H9 (cell line): ENCODE measurements around the gene PRDX1. TPM values are rescaled to one million over a fixed set of nuclear protein-coding genes. Genes with fewer than 3 reads are reported as not detected.

Source experiments
- DNase-seq: peaks from one replicate; pipeline ENCODE4 v3.0.0-alpha.2; 2017
- H2AFZ ChIP-seq: one replicate; pipeline ENCODE4 v1.6.1; 2013; ENCODE audit warnings: mild to moderate bottlenecking, low read length, control low read depth, moderate library complexity
- H2AK5ac ChIP-seq: 2 replicates; pipeline ENCODE4 v1.6.1; 2013; ENCODE audit warnings: low read length, control low read depth, mixed read lengths; ENCODE audit not compliant: insufficient read length
- H2BK120ac ChIP-seq: one replicate; pipeline ENCODE4 v1.6.1; 2013; ENCODE audit warnings: low read depth, mild to moderate bottlenecking, low read length, control low read depth, inconsistent platforms; ENCODE audit not compliant: poor library complexity, severe bottlenecking
- H2BK12ac ChIP-seq: 2 replicates; pipeline ENCODE4 v1.6.1; 2013; ENCODE audit warnings: low read length, control low read depth, mixed read lengths, low read depth; ENCODE audit not compliant: insufficient read length
- H2BK15ac ChIP-seq: 2 replicates; pipeline ENCODE4 v1.6.1; 2013; ENCODE audit warnings: low read depth, low read length, control low read depth
- H2BK20ac ChIP-seq: one replicate; pipeline ENCODE4 v1.6.1; 2013; ENCODE audit warnings: low read depth, mild to moderate bottlenecking, low read length, control low read depth, inconsistent platforms; ENCODE audit not compliant: poor library complexity, severe bottlenecking
- H2BK5ac ChIP-seq: 2 replicates; pipeline ENCODE4 v1.6.1; 2013; ENCODE audit warnings: low read length, control low read depth, mixed read lengths; ENCODE audit not compliant: insufficient read length
- H3K14ac ChIP-seq: 2 replicates; pipeline ENCODE4 v1.6.1; 2013; ENCODE audit warnings: low read length, control low read depth; ENCODE audit not compliant: insufficient read depth
- H3K18ac ChIP-seq: 2 replicates; pipeline ENCODE4 v1.6.1; 2013; ENCODE audit warnings: low read depth, mild to moderate bottlenecking, mixed read lengths, low read length, control low read depth; ENCODE audit not compliant: insufficient read length
- H3K23ac ChIP-seq: 2 replicates; pipeline ENCODE4 v1.6.1; 2013; ENCODE audit warnings: low read length, control low read depth, mixed read lengths, low read depth; ENCODE audit not compliant: insufficient read length
- H3K23me2 ChIP-seq: 2 replicates; pipeline ENCODE4 v1.6.1; 2013; ENCODE audit warnings: low read depth, mild to moderate bottlenecking, mixed read lengths, low read length, control low read depth; ENCODE audit not compliant: insufficient read length, poor library complexity, severe bottlenecking
- H3K27ac ChIP-seq: 2 replicates; pipeline ENCODE4 v1.5.1; 2013; ENCODE audit warnings: low read length, control low read depth, mixed read lengths, low read depth; ENCODE audit not compliant: insufficient read length
- H3K27me3 ChIP-seq: 2 replicates; pipeline ENCODE4 v1.6.1; 2013; ENCODE audit warnings: low read length, control low read depth, inconsistent platforms; ENCODE audit not compliant: insufficient read depth
- H3K4ac ChIP-seq: 2 replicates; pipeline ENCODE4 v1.6.1; 2013; ENCODE audit warnings: low read depth, mild to moderate bottlenecking, control low read depth, inconsistent platforms, low read length, moderate library complexity
- H3K4me1 ChIP-seq: 2 replicates; pipeline ENCODE4 v1.6.1; 2013; ENCODE audit warnings: low read length, control low read depth, inconsistent platforms; ENCODE audit not compliant: insufficient read depth
- H3K4me2 ChIP-seq: 2 replicates; pipeline ENCODE4 v1.6.1; 2013; ENCODE audit warnings: low read length, control low read depth, mixed read lengths; ENCODE audit not compliant: insufficient read length, insufficient read depth
- H3K56ac ChIP-seq: 2 replicates; pipeline ENCODE4 v1.6.1; 2013; ENCODE audit warnings: low read depth, mild to moderate bottlenecking, mixed read lengths, low read length, control low read depth; ENCODE audit not compliant: insufficient read length
- H3K79me1 ChIP-seq: 2 replicates; pipeline ENCODE4 v1.6.1; 2013; ENCODE audit warnings: low read depth, mild to moderate bottlenecking, moderate library complexity, low read length, control low read depth, inconsistent platforms; ENCODE audit not compliant: insufficient read depth, poor library complexity, severe bottlenecking
- H3K79me2 ChIP-seq: 2 replicates; pipeline ENCODE4 v1.6.1; 2013; ENCODE audit warnings: low read length, control low read depth, inconsistent platforms; ENCODE audit not compliant: insufficient read depth
- H3K9ac ChIP-seq: 2 replicates; pipeline ENCODE4 v1.6.1; 2013; ENCODE audit warnings: low read length, control low read depth, mixed read lengths; ENCODE audit not compliant: insufficient read length; ENCODE audit errors: extremely low read depth
- H3K9me3 ChIP-seq: one replicate; pipeline ENCODE4 v1.6.1; 2013; ENCODE audit warnings: low read depth, low read length, inconsistent platforms; ENCODE audit not compliant: control insufficient read depth
- H3T11ph ChIP-seq: one replicate; pipeline ENCODE4 v1.6.1; 2013; ENCODE audit warnings: mild to moderate bottlenecking, low read length, control low read depth, inconsistent platforms
- H4K20me1 ChIP-seq: one replicate; pipeline ENCODE4 v1.6.1; 2013; ENCODE audit not compliant: control insufficient read depth, insufficient read length, insufficient read depth
- H4K5ac ChIP-seq: 2 replicates; pipeline ENCODE4 v1.6.1; 2013; ENCODE audit warnings: low read depth, mild to moderate bottlenecking, mixed read lengths, low read length, control low read depth; ENCODE audit not compliant: insufficient read length
- H4K8ac ChIP-seq: replicated peaks from 2 replicates; pipeline ENCODE4 v1.6.1; 2013; ENCODE audit warnings: low read length, control low read depth, mixed read lengths, low read depth; ENCODE audit not compliant: insufficient read length
- H4K91ac ChIP-seq: 2 replicates; pipeline ENCODE4 v1.6.1; 2013; ENCODE audit warnings: low read depth, mild to moderate bottlenecking, moderate library complexity, mixed read lengths, low read length, control low read depth; ENCODE audit not compliant: insufficient read length
- H3K27ac Mint-ChIP-seq, 3 experiments: 2 replicates in 2 of 3; 3 replicates in 1 of 3; pipeline ENCODE4 v1.8.0; 2020 to 2021; ENCODE audit warnings: mixed read lengths in 3 of 3, mild to moderate bottlenecking in 1 of 3, moderate library complexity in 1 of 3
- H3K27me3 Mint-ChIP-seq: 2 replicates; pipeline ENCODE4 v1.8.0; 2021; ENCODE audit warnings: low read depth, mild to moderate bottlenecking, moderate library complexity, mixed read lengths
- H3K36me3 Mint-ChIP-seq, 3 experiments: 2 replicates in 2 of 3; 3 replicates in 1 of 3; pipeline ENCODE4 v1.8.0; 2020 to 2021; ENCODE audit warnings: low read depth in 3 of 3, mixed read lengths in 3 of 3; ENCODE audit not compliant: insufficient read depth in 1 of 3
- H3K4me1 Mint-ChIP-seq, 2 experiments: 2 replicates each; pipeline ENCODE4 v1.8.0; 2020; ENCODE audit warnings: mixed read lengths in 2 of 2
- H3K4me3 Mint-ChIP-seq, 2 experiments: 2 replicates in 1 of 2; 3 replicates in 1 of 2; pipeline ENCODE4 v1.8.0; 2020 to 2021; ENCODE audit warnings: mild to moderate bottlenecking in 2 of 2, mixed read lengths in 2 of 2, moderate library complexity in 1 of 2
- H3K9me3 Mint-ChIP-seq, 2 experiments: 2 replicates in 1 of 2; 3 replicates in 1 of 2; pipeline ENCODE4 v1.8.0; 2020; ENCODE audit warnings: mild to moderate bottlenecking in 2 of 2, mixed read lengths in 2 of 2, moderate library complexity in 1 of 2
- WGBS: extraction: QIAGEN DNeasy Blood & Tissue Kit; methylation state at CpG from one replicate; pipeline ENCODE4 v1.1.7; 2013; ENCODE audit warnings: missing lambda C conversion rate, low lambda C conversion rate, mixed read lengths; ENCODE audit not compliant: insufficient read length; ENCODE audit errors: extremely low coverage; 5-methylcytosine and 5-hydroxymethylcytosine counted together
- total RNA-seq: library from RNA; stranded (reverse); gene quantifications from 2 replicates; pipeline ENCODE4 v1.2.1, GENCODE V29; 2021
- TF ChIP-seq, protein P1 (sequence below): fragments of 200-600 bp; sonication (generic); conservative IDR thresholded peaks from 3 replicates; pipeline ENCODE4 v1.8.0; 2021; ENCODE audit warnings: antibody characterized with exemption, mild to moderate bottlenecking

Gene PRDX1
- total RNA-seq, 1 experiment from 2014 or later = 1,003 TPM

DNA sequence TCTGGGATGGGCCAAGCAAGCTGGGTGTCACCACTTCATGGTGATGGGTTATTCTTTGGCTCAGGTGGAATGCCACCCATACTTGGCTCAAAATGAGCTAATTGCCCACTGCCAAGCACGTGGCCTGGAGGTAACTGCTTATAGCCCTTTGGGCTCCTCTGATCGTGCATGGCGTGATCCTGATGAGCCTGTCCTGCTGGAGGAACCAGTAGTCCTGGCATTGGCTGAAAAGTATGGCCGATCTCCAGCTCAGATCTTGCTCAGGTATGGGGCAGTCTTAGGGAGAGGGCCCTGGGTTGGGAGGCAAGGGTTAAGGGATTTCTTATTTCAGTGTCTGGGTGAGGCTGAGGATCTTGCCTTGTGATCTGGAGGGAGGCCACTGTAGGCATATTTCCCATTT is 46.7 kb upstream of the PRDX1 start:
- no peak overlapping the region for H4K91ac ChIP-seq
- no peaks in the 10 kb centered on the region for H3K23me2 ChIP-seq
- H2BK12ac ChIP-seq = no peak overlapping the region
- H4K20me1 ChIP-seq = no peaks in the 10 kb centered on the region
- H3K4me2 ChIP-seq = no peak overlapping the region
- TF ChIP-seq, protein P1, sequence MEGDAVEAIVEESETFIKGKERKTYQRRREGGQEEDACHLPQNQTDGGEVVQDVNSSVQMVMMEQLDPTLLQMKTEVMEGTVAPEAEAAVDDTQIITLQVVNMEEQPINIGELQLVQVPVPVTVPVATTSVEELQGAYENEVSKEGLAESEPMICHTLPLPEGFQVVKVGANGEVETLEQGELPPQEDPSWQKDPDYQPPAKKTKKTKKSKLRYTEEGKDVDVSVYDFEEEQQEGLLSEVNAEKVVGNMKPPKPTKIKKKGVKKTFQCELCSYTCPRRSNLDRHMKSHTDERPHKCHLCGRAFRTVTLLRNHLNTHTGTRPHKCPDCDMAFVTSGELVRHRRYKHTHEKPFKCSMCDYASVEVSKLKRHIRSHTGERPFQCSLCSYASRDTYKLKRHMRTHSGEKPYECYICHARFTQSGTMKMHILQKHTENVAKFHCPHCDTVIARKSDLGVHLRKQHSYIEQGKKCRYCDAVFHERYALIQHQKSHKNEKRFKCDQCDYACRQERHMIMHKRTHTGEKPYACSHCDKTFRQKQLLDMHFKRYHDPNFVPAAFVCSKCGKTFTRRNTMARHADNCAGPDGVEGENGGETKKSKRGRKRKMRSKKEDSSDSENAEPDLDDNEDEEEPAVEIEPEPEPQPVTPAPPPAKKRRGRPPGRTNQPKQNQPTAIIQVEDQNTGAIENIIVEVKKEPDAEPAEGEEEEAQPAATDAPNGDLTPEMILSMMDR = no peak
- no peak overlapping the region for H3K4ac ChIP-seq
- no peak overlapping the region for H2BK120ac ChIP-seq
- no peaks in the 10 kb centered on the region for H3K27me3 Mint-ChIP-seq
- no peak overlapping the region for H3K27ac ChIP-seq
- no peaks in the 10 kb centered on the region for H3K9me3 ChIP-seq
- no peak overlapping the region for H3K23ac ChIP-seq
- no peak overlapping the region for H3K18ac ChIP-seq
- no peak overlapping the region for H3K9ac ChIP-seq
- no peaks in the 10 kb centered on the region for H3K79me1 ChIP-seq
- H3K79me2 ChIP-seq = no peaks in the 10 kb centered on the region
- no peak overlapping the region for H2AFZ ChIP-seq
- H2BK5ac ChIP-seq = no peak overlapping the region
- WGBS = no CpG with 5 or more reads among the region's 4 CpGs
- H3K4me1 ChIP-seq = 0 out of 2 replicates have a peak, but pooled peaks cover 2% of the 10 kb centered on the region
- H2BK15ac ChIP-seq = no peak overlapping the region
- no peak overlapping the region for H2AK5ac ChIP-seq
- H2BK20ac ChIP-seq = no peak overlapping the region
- no peak overlapping the region for H3T11ph ChIP-seq
- no peak overlapping the region for H3K56ac ChIP-seq
- H3K27me3 ChIP-seq = no peaks in the 10 kb centered on the region
- no peaks in the 10 kb centered on the region for H3K9me3 Mint-ChIP-seq
- peak overlapping the region in 1 of 3 experiments; percentile 3; a peak in 1 of 7 replicates for H3K27ac Mint-ChIP-seq
- peaks cover 34 to 70% (median 52%) of the 10 kb centered on the region in 3 experiments for H3K36me3 Mint-ChIP-seq
- H4K5ac ChIP-seq = no peak overlapping the region
- H3K4me1 Mint-ChIP-seq = peaks cover 13 to 14% of the 10 kb centered on the region in 2 experiments
- H3K14ac ChIP-seq = no peak overlapping the region
- DNase-seq = no peak
- H4K8ac ChIP-seq = no peak overlapping the region
- no peak overlapping the region for H3K4me3 Mint-ChIP-seq
